ENCODE results near the gene PREPL.
A peak's percentile ranks its signal among the peaks of the same experiment; 100 is the strongest.

The PREPL gene

DNA sequence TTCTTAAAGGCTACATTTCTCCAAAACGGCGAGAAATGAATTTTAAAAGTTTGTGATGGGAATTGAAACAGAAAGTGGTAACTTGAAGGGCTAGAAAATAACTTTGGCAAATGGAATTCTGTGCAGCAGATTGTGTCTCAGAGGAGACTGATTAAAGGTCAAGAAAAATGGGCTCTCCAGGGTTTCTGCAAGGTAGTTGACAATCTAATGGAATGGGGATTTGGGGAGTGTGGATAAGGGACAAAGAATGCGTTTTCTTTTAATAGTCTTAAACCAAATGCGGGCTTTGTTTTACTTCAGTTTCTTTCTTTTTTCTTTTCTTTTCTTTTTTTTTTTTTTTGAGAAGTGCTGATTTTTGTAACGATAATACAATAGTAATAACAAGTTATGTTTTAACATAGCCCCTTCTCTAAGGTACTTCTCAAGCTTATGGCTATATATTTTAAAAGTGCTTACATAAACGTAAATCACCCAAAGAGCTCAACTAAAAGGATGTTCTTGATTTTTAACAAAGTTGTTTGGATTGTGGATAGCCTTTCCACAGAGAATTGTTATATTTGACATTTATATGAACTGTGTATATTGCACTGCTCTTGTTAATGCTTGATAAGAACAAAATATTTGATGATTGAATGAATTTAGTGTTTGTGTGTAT lies 37.1 kb upstream of the PREPL start:
- CTCF ChIA-PET, result interaction anchor here (0.6 to 1.5 kb wide), 2 partner anchors 313 to 558 kb away, joined by 6 to 7 read pairs; no protein-coding TSS in a partner anchor
- Histone ChIP-seq H3K9me3 (ENCODE audit: control insufficient read depth, insufficient read depth, low read depth, low read length) (no peaks in the 10 kb centered on the region), H3K36me3 (ENCODE audit: control insufficient read depth in 2 of 2, insufficient read depth in 1 of 2, low read length in 2 of 2) (no peaks in the 10 kb centered on the region), H3K27ac (ENCODE audit: extremely low read depth, low read depth, low read length) (no peak overlapping the region), H3K4me1 (ENCODE audit: control insufficient read depth, insufficient read depth, low read length) (no peaks in the 10 kb centered on the region), H3K4me3 (ENCODE audit: low read depth, low read length) (no peak overlapping the region)
- TF ChIP-seq ZNF561 (tag by site-specific recombination; IDR thresholded peaks at IDR 0.05; ENCODE audit: borderline replicate concordance) (no peak), ZNF155 (tag by site-specific recombination; IDR thresholded peaks at IDR 0.05) (no peak), ZNF140 (tag by site-specific recombination; IDR thresholded peaks at IDR 0.05) (no peak)
- TF ChIP-seq, protein P1, sequence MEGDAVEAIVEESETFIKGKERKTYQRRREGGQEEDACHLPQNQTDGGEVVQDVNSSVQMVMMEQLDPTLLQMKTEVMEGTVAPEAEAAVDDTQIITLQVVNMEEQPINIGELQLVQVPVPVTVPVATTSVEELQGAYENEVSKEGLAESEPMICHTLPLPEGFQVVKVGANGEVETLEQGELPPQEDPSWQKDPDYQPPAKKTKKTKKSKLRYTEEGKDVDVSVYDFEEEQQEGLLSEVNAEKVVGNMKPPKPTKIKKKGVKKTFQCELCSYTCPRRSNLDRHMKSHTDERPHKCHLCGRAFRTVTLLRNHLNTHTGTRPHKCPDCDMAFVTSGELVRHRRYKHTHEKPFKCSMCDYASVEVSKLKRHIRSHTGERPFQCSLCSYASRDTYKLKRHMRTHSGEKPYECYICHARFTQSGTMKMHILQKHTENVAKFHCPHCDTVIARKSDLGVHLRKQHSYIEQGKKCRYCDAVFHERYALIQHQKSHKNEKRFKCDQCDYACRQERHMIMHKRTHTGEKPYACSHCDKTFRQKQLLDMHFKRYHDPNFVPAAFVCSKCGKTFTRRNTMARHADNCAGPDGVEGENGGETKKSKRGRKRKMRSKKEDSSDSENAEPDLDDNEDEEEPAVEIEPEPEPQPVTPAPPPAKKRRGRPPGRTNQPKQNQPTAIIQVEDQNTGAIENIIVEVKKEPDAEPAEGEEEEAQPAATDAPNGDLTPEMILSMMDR (tag by site-specific recombination; IDR thresholded peaks at IDR 0.05), result no peak
- POLR2A ChIA-PET, result no interaction called here

DNA sequence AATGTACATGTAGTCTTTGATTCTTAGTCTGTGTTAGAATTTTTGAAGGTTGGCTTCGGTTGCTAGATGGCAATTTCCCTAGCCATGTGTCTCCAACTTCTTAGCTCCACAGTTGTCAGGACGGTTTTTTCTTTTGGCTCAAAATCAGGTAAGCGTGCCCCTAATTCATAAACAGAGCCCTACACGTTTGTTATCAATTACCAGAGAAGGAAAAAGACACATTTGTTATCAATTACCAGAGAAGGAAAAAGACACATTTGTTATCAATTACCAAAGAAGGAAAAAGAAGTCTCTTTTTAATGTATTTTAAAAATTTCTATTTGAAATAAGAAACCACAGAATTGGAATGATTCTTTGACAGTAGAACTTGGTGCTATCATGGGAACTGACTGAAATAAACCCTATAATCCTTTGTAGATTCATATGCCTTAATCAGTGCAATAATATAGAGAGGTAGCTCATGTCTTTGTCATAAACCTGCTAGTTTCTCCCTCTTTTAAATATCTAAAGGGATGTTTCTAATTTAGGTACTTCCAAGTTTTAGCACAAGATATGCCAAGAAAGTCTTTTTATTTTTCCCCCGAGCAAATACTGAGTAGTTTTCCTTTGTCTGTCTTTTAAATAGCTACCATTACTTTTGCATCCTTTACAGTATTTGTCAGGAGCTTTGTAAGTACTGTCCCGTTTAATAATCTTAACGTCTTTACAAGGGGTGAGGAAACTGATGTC lies 36.3 kb upstream of the PREPL start:
- Histone ChIP-seq H3K27ac (ENCODE audit: extremely low read depth, low read depth, low read length) (no peak overlapping the region), H3K9me3 (ENCODE audit: control insufficient read depth, insufficient read depth, low read depth, low read length) (no peaks in the 10 kb centered on the region), H3K4me3 (ENCODE audit: low read depth, low read length) (no peak overlapping the region), H3K36me3 (ENCODE audit: control insufficient read depth in 2 of 2, insufficient read depth in 1 of 2, low read length in 2 of 2) (no peaks in the 10 kb centered on the region), H3K4me1 (ENCODE audit: control insufficient read depth, insufficient read depth, low read length) (no peaks in the 10 kb centered on the region)
- ChIA-PET CTCF (interaction anchor here (0.7 to 1.8 kb wide), 4 partner anchors 15 to 909 kb away, joined by 3 to 6 read pairs (median 4); no protein-coding TSS in a partner anchor), POLR2A (interaction anchor here (0.6 kb wide), 1 partner anchor 13 kb away, joined by 3 read pairs; no protein-coding TSS in a partner anchor)
- TF ChIP-seq ZNF776 (tag by site-specific recombination; IDR thresholded peaks at IDR 0.05; ENCODE audit: borderline replicate concordance), result no peak
- TF ChIP-seq HOXC10 (CRISPR knock-in tag; IDR thresholded peaks at IDR 0.05), result no peak
- TF ChIP-seq ZBTB8A (tag by site-specific recombination; IDR thresholded peaks at IDR 0.05), result no peak
- no peak for TF ChIP-seq ZNF76 (tag by site-specific recombination; IDR thresholded peaks at IDR 0.05; ENCODE audit: borderline replicate concordance, low read depth)
- TF ChIP-seq TCF7L2 (IDR thresholded peaks at IDR 0.05; ENCODE audit: borderline replicate concordance, low read depth, low read length), result no peak
- TF ChIP-seq KLF8 (tag by site-specific recombination; IDR thresholded peaks at IDR 0.05), result no peak

DNA sequence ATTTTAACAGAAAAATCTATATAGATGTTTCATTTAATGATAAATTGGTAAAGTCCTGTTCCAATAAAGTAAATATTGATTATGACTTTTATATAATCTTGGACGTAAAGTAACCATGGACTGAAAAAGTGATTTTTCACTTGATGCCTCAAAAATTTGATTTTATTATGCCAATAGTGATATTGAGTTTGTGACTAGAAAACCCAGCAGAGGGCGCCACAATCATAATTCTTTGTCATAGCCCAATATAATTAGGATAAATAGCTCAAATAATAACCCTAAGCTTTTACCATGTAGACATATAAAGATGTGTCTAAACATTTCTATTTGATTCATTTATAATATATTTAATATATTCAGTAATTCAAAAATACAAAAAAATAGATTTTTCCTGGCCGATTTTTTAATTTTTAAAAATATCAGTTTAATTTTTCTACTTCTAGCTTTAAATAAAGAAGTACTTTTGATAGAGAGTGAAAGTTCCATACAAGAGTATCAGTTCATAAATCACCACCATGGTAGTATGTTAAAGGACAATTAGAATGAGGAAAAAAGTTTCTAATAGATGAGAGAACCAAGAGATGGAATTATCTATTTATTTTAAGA lies 31.1 kb upstream of the PREPL start:
- CTCF ChIA-PET, result interaction anchor here (0.6 to 8.1 kb wide), 38 partner anchors 10 to 1056 kb away, joined by 3 to 75 read pairs (median 4); partner anchors contain the start of gene PREPL
- Histone ChIP-seq H3K4me1 (ENCODE audit: control insufficient read depth, insufficient read depth, low read length) (no peaks in the 10 kb centered on the region), H3K36me3 (ENCODE audit: control insufficient read depth in 2 of 2, insufficient read depth in 1 of 2, low read length in 2 of 2) (no peaks in the 10 kb centered on the region), H3K4me3 (ENCODE audit: low read depth, low read length) (no peak overlapping the region), H3K9me3 (ENCODE audit: control insufficient read depth, insufficient read depth, low read depth, low read length) (no peaks in the 10 kb centered on the region), H3K27ac (ENCODE audit: extremely low read depth, low read depth, low read length) (no peak overlapping the region)
- POLR2A ChIA-PET, result no interaction called here
- peak; percentile 49 for TF ChIP-seq ZNF654 (tag by site-specific recombination; IDR thresholded peaks at IDR 0.05; ENCODE audit: low read depth)
- no peak for TF ChIP-seq ZNF521 (tag by site-specific recombination; IDR thresholded peaks at IDR 0.05)

DNA sequence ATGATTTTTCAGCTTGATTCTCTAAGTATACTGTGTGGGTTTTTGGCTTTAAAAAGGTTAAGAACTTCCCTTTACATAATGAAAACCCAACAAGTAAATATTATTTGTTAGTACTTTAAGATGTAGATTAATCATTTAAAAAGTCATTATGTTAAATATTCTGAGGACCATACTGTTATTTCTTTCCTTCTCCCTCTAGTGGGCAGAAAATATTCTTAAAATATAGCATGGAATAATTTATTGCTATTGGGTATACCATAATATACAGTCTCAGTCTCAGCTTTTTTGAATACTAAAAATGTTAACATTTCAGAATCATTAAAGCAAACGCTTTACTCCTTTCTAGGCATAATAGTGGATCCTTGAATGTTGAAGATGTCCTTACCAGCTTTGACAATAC lies 28.6 kb upstream of the PREPL start:
- H3K9me3 ChIP-seq (ENCODE audit: control insufficient read depth, insufficient read depth, low read depth, low read length), result no peaks in the 10 kb centered on the region
- H3K27ac ChIP-seq (ENCODE audit: extremely low read depth, low read depth, low read length), result no peak overlapping the region
- no peak for TF ChIP-seq ZNF626 (tag by site-specific recombination; IDR thresholded peaks at IDR 0.05)
- TF ChIP-seq ZXDB (tag by site-specific recombination; IDR thresholded peaks at IDR 0.05), result no peak
- TF ChIP-seq ZNF184 (tag by site-specific recombination; IDR thresholded peaks at IDR 0.05), result no peak
- TF ChIP-seq ZSCAN23 (tag by site-specific recombination; IDR thresholded peaks at IDR 0.05), result no peak
- TF ChIP-seq ZNF112 (tag by site-specific recombination; IDR thresholded peaks at IDR 0.05), result no peak
- TF ChIP-seq, protein P2, sequence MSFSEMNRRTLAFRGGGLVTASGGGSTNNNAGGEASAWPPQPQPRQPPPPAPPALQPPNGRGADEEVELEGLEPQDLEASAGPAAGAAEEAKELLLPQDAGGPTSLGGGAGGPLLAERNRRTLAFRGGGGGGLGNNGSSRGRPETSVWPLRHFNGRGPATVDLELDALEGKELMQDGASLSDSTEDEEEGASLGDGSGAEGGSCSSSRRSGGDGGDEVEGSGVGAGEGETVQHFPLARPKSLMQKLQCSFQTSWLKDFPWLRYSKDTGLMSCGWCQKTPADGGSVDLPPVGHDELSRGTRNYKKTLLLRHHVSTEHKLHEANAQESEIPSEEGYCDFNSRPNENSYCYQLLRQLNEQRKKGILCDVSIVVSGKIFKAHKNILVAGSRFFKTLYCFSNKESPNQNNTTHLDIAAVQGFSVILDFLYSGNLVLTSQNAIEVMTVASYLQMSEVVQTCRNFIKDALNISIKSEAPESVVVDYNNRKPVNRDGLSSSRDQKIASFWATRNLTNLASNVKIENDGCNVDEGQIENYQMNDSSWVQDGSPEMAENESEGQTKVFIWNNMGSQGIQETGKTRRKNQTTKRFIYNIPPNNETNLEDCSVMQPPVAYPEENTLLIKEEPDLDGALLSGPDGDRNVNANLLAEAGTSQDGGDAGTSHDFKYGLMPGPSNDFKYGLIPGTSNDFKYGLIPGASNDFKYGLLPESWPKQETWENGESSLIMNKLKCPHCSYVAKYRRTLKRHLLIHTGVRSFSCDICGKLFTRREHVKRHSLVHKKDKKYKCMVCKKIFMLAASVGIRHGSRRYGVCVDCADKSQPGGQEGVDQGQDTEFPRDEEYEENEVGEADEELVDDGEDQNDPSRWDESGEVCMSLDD (tag by site-specific recombination; IDR thresholded peaks at IDR 0.05), result no peak
- ChIA-PET CTCF (interaction anchor here (0.8 to 8.1 kb wide), 5 partner anchors 90 to 585 kb away, joined by 4 to 75 read pairs (median 9); no protein-coding TSS in a partner anchor), POLR2A (no interaction called here)
- H3K4me3 ChIP-seq (ENCODE audit: low read depth, low read length), result no peak overlapping the region
- no peaks in the 10 kb centered on the region for H3K4me1 ChIP-seq (ENCODE audit: control insufficient read depth, insufficient read depth, low read length)
- no peaks in the 10 kb centered on the region for H3K36me3 ChIP-seq (ENCODE audit: control insufficient read depth in 2 of 2, insufficient read depth in 1 of 2, low read length in 2 of 2)
